H1 (cell line): ENCODE results near the gene EPB41L5. TPM values are rescaled to one million over a fixed set of nuclear protein-coding genes. Genes with fewer than 3 reads are reported as not detected.

Experiments
- BACH1 ChIP-seq: IDR thresholded peaks from 2 replicates; pipeline ENCODE4 v1.6.1; 2012; ENCODE audit warnings: low read length, improper control_type of control experiment
- CHD2 ChIP-seq: IDR thresholded peaks from 2 replicates; pipeline ENCODE4 v1.6.1; 2012; ENCODE audit warnings: low read length, improper control_type of control experiment
- EP300 ChIP-seq, 2 experiments: IDR thresholded peaks; 1 replicate in 1 of 2; 2 replicates in 1 of 2; pipeline ENCODE4 v1.6.1; 2011 to 2012; ENCODE audit warnings: low read depth in 2 of 2, low read length in 2 of 2, mild to moderate bottlenecking in 2 of 2, borderline replicate concordance in 1 of 2, inconsistent platforms in 1 of 2, moderate library complexity in 1 of 2
- KDM1A ChIP-seq: fragments of 200-600, 300-600 bp; sonication (generic); IDR thresholded peaks from 2 replicates; pipeline ENCODE4 v1.7.1; 2016; ENCODE audit warnings: mild to moderate bottlenecking, low read length, borderline replicate concordance
- polyA plus RNA-seq, 7 experiments: library from polyadenylated mRNA; depleted of rRNA in 3 of 7; stranded (reverse) in 5 of 7; unstranded in 2 of 7; fragments of >200 nt in 5 of 7; fragments of 200-250 nt in 2 of 7; gene quantifications; 1 replicate in 5 of 7; 2 replicates in 1 of 7; 4 replicates in 1 of 7; pipeline versions ENCODE4 v1.2.1 to v1.2.3, GENCODE V29; 2011 to 2013; ENCODE audit warnings: missing spikeins in 2 of 7, mixed read lengths in 2 of 7
- total RNA-seq: library from RNA; stranded (reverse); fragmentation: NEBNext Ultra II Directional; extraction: Animal tissue kit (Norgen Biotek cat#: 25700); gene quantifications from 2 replicates; pipeline ENCODE4 v1.2.1, GENCODE V29; 2021

The EPB41L5 gene
- total and polyA plus RNA-seq, 2 of the 8 experiments (the other 6 are each of a cell fraction or from before 2014, with no cell fraction given): 13.5 to 32.3 TPM

- no peak for TF ChIP-seq EP300 (IDR thresholded peaks at IDR 0.05; ENCODE audit: borderline replicate concordance in 1 of 2, low read depth in 2 of 2, low read length in 2 of 2)
- no peak for TF ChIP-seq KDM1A
- no peak for TF ChIP-seq CHD2
- TF ChIP-seq BACH1: no peak
Observed at GRCh38 chr2:120042359-120042758, 29.5 kb downstream of the EPB41L5 start (continued).
